Measurements from ENCODE around the gene CHKA. TPM values are rescaled to one million over a fixed set of nuclear protein-coding genes. Genes with fewer than 3 reads are reported as not detected.

The CHKA gene
- total RNA-seq, 1 experiment from 2014 or later = 136 TPM

DNA sequence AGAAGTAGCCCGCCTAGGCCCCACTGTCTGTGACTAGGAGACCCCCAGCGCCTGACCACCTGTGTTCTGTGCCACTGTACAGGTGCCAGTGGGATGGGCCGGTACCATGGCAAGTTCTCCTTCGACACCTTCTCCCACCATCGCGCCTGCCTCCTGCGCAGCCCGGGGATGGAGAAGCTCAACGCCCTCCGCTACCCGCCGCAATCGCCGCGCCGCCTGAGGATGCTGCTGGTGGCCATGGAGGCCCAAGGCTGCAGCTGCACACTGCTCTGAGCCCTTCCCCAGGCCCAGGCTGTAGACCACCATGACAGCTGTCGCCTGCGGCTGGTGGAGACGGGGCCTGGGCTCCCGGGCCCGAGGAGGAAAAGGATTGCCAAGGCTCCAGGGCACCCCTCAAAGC is 93.5 kb downstream of the CHKA start:
- TF ChIP-seq, protein P1, sequence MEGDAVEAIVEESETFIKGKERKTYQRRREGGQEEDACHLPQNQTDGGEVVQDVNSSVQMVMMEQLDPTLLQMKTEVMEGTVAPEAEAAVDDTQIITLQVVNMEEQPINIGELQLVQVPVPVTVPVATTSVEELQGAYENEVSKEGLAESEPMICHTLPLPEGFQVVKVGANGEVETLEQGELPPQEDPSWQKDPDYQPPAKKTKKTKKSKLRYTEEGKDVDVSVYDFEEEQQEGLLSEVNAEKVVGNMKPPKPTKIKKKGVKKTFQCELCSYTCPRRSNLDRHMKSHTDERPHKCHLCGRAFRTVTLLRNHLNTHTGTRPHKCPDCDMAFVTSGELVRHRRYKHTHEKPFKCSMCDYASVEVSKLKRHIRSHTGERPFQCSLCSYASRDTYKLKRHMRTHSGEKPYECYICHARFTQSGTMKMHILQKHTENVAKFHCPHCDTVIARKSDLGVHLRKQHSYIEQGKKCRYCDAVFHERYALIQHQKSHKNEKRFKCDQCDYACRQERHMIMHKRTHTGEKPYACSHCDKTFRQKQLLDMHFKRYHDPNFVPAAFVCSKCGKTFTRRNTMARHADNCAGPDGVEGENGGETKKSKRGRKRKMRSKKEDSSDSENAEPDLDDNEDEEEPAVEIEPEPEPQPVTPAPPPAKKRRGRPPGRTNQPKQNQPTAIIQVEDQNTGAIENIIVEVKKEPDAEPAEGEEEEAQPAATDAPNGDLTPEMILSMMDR (IDR thresholded peaks at IDR 0.05) = no peak
- 0 out of 4 replicates have a peak, but pooled peaks of 1 of the 2 experiments have one; percentile 8 for TF ChIP-seq REST (IDR thresholded peaks at IDR 0.05; ENCODE audit: insufficient read depth in 1 of 2, low read depth in 2 of 2, low read length in 1 of 2)
- CTCF ChIA-PET = no interaction called here
- intact Hi-C loops (cut with micrococcal nuclease; ENCODE audit: unreplicated experiment) = no loop called here
- Histone ChIP-seq H3K4me3 (ENCODE audit: low read depth in 2 of 2, low read length in 2 of 2) (no peak overlapping the region), H3K4me1 (ENCODE audit: control insufficient read depth, insufficient read depth, low read length) (peaks cover 31% of the 10 kb centered on the region), H3K27ac (ENCODE audit: low read length) (no peak overlapping the region), H3K36me3 (ENCODE audit: control insufficient read depth, insufficient read depth, low read length) (no peaks in the 10 kb centered on the region), H3K9me3 (ENCODE audit: control insufficient read depth, insufficient read depth, low read depth, low read length) (no peaks in the 10 kb centered on the region), H3K27me3 (ENCODE audit: control insufficient read depth, insufficient read depth, low read length) (no peaks in the 10 kb centered on the region)
- POLR2A ChIA-PET = no interaction called here
- ATAC-seq (no peak), DNase-seq (ENCODE audit: low read depth, low spot score) (no peak)
- in situ Hi-C loops (cut with HindIII; ENCODE audit: low pct_unique_long_range_greater_than_20kb, low sequenced_read_pairs) = no loop called here
- BruUV-seq (replicated peaks) = no TSS peak

GRCh38 chr11:68026391-68027105 is 94.6 kb downstream of the CHKA start:
- CTCF ChIA-PET = no interaction called here

More at GRCh38 chr11:68026391-68027105, 94.6 kb downstream of the CHKA start:
- Histone ChIP-seq H3K27ac (ENCODE audit: low read length) (no peak overlapping the region), H3K36me3 (ENCODE audit: control insufficient read depth, insufficient read depth, low read length) (no peaks in the 10 kb centered on the region), H3K27me3 (ENCODE audit: control insufficient read depth, insufficient read depth, low read length) (no peaks in the 10 kb centered on the region), H3K4me1 (ENCODE audit: control insufficient read depth, insufficient read depth, low read length) (peaks cover 25% of the 10 kb centered on the region), H3K4me3 (ENCODE audit: low read depth in 2 of 2, low read length in 2 of 2) (no peak overlapping the region), H3K9me3 (ENCODE audit: control insufficient read depth, insufficient read depth, low read depth, low read length) (no peaks in the 10 kb centered on the region)
- intact Hi-C loops (cut with micrococcal nuclease; ENCODE audit: unreplicated experiment) (no loop called here), in situ Hi-C loops (cut with HindIII; ENCODE audit: low pct_unique_long_range_greater_than_20kb, low sequenced_read_pairs) (no loop called here)
- ATAC-seq (no peak), DNase-seq (ENCODE audit: low read depth, low spot score) (no peak)
- TF ChIP-seq SIN3A (IDR thresholded peaks at IDR 0.05; ENCODE audit: borderline replicate concordance, insufficient read depth, low read depth, low read length) (no peak), REST (IDR thresholded peaks at IDR 0.05; ENCODE audit: insufficient read depth in 1 of 2, low read depth in 2 of 2, low read length in 1 of 2) (no peak)
- TF ChIP-seq, protein P1 (IDR thresholded peaks at IDR 0.05) = no peak
- POLR2A ChIA-PET = no interaction called here
- BruUV-seq (replicated peaks) = no TSS peak

Data from Panc1 (cell line).